H9 (cell line): ENCODE results near the gene INSRR. TPM values are rescaled to one million over a fixed set of nuclear protein-coding genes. Genes with fewer than 3 reads are reported as not detected.

Experiments
- DNase-seq: peaks from one replicate; pipeline ENCODE4 v3.0.0-alpha.2; 2017
- H2AFZ ChIP-seq: one replicate; pipeline ENCODE4 v1.6.1; 2013; ENCODE audit warnings: mild to moderate bottlenecking, low read length, control low read depth, moderate library complexity
- H2AK5ac ChIP-seq: 2 replicates; pipeline ENCODE4 v1.6.1; 2013; ENCODE audit warnings: low read length, control low read depth, mixed read lengths; ENCODE audit not compliant: insufficient read length
- H2BK120ac ChIP-seq: one replicate; pipeline ENCODE4 v1.6.1; 2013; ENCODE audit warnings: low read depth, mild to moderate bottlenecking, low read length, control low read depth, inconsistent platforms; ENCODE audit not compliant: poor library complexity, severe bottlenecking
- H2BK12ac ChIP-seq: 2 replicates; pipeline ENCODE4 v1.6.1; 2013; ENCODE audit warnings: low read length, control low read depth, mixed read lengths, low read depth; ENCODE audit not compliant: insufficient read length
- H2BK15ac ChIP-seq: 2 replicates; pipeline ENCODE4 v1.6.1; 2013; ENCODE audit warnings: low read depth, low read length, control low read depth
- H2BK20ac ChIP-seq: one replicate; pipeline ENCODE4 v1.6.1; 2013; ENCODE audit warnings: low read depth, mild to moderate bottlenecking, low read length, control low read depth, inconsistent platforms; ENCODE audit not compliant: poor library complexity, severe bottlenecking
- H2BK5ac ChIP-seq: 2 replicates; pipeline ENCODE4 v1.6.1; 2013; ENCODE audit warnings: low read length, control low read depth, mixed read lengths; ENCODE audit not compliant: insufficient read length
- H3K14ac ChIP-seq: 2 replicates; pipeline ENCODE4 v1.6.1; 2013; ENCODE audit warnings: low read length, control low read depth; ENCODE audit not compliant: insufficient read depth
- H3K18ac ChIP-seq: 2 replicates; pipeline ENCODE4 v1.6.1; 2013; ENCODE audit warnings: low read depth, mild to moderate bottlenecking, mixed read lengths, low read length, control low read depth; ENCODE audit not compliant: insufficient read length
- H3K23ac ChIP-seq: 2 replicates; pipeline ENCODE4 v1.6.1; 2013; ENCODE audit warnings: low read length, control low read depth, mixed read lengths, low read depth; ENCODE audit not compliant: insufficient read length
- H3K23me2 ChIP-seq: 2 replicates; pipeline ENCODE4 v1.6.1; 2013; ENCODE audit warnings: low read depth, mild to moderate bottlenecking, mixed read lengths, low read length, control low read depth; ENCODE audit not compliant: insufficient read length, poor library complexity, severe bottlenecking
- H3K27ac ChIP-seq: 2 replicates; pipeline ENCODE4 v1.5.1; 2013; ENCODE audit warnings: low read length, control low read depth, mixed read lengths, low read depth; ENCODE audit not compliant: insufficient read length
- H3K27me3 ChIP-seq: 2 replicates; pipeline ENCODE4 v1.6.1; 2013; ENCODE audit warnings: low read length, control low read depth, inconsistent platforms; ENCODE audit not compliant: insufficient read depth
- H3K4ac ChIP-seq: 2 replicates; pipeline ENCODE4 v1.6.1; 2013; ENCODE audit warnings: low read depth, mild to moderate bottlenecking, control low read depth, inconsistent platforms, low read length, moderate library complexity
- H3K4me1 ChIP-seq: 2 replicates; pipeline ENCODE4 v1.6.1; 2013; ENCODE audit warnings: low read length, control low read depth, inconsistent platforms; ENCODE audit not compliant: insufficient read depth
- H3K4me2 ChIP-seq: 2 replicates; pipeline ENCODE4 v1.6.1; 2013; ENCODE audit warnings: low read length, control low read depth, mixed read lengths; ENCODE audit not compliant: insufficient read length, insufficient read depth
- H3K56ac ChIP-seq: 2 replicates; pipeline ENCODE4 v1.6.1; 2013; ENCODE audit warnings: low read depth, mild to moderate bottlenecking, mixed read lengths, low read length, control low read depth; ENCODE audit not compliant: insufficient read length
- H3K79me1 ChIP-seq: 2 replicates; pipeline ENCODE4 v1.6.1; 2013; ENCODE audit warnings: low read depth, mild to moderate bottlenecking, moderate library complexity, low read length, control low read depth, inconsistent platforms; ENCODE audit not compliant: insufficient read depth, poor library complexity, severe bottlenecking
- H3K79me2 ChIP-seq: 2 replicates; pipeline ENCODE4 v1.6.1; 2013; ENCODE audit warnings: low read length, control low read depth, inconsistent platforms; ENCODE audit not compliant: insufficient read depth
- H3K9ac ChIP-seq: 2 replicates; pipeline ENCODE4 v1.6.1; 2013; ENCODE audit warnings: low read length, control low read depth, mixed read lengths; ENCODE audit not compliant: insufficient read length; ENCODE audit errors: extremely low read depth
- H3K9me3 ChIP-seq: one replicate; pipeline ENCODE4 v1.6.1; 2013; ENCODE audit warnings: low read depth, low read length, inconsistent platforms; ENCODE audit not compliant: control insufficient read depth
- H3T11ph ChIP-seq: one replicate; pipeline ENCODE4 v1.6.1; 2013; ENCODE audit warnings: mild to moderate bottlenecking, low read length, control low read depth, inconsistent platforms
- H4K20me1 ChIP-seq: one replicate; pipeline ENCODE4 v1.6.1; 2013; ENCODE audit not compliant: control insufficient read depth, insufficient read length, insufficient read depth
- H4K5ac ChIP-seq: 2 replicates; pipeline ENCODE4 v1.6.1; 2013; ENCODE audit warnings: low read depth, mild to moderate bottlenecking, mixed read lengths, low read length, control low read depth; ENCODE audit not compliant: insufficient read length
- H4K8ac ChIP-seq: replicated peaks from 2 replicates; pipeline ENCODE4 v1.6.1; 2013; ENCODE audit warnings: low read length, control low read depth, mixed read lengths, low read depth; ENCODE audit not compliant: insufficient read length
- H4K91ac ChIP-seq: 2 replicates; pipeline ENCODE4 v1.6.1; 2013; ENCODE audit warnings: low read depth, mild to moderate bottlenecking, moderate library complexity, mixed read lengths, low read length, control low read depth; ENCODE audit not compliant: insufficient read length
- H3K27ac Mint-ChIP-seq, 3 experiments: 2 replicates in 2 of 3; 3 replicates in 1 of 3; pipeline ENCODE4 v1.8.0; 2020 to 2021; ENCODE audit warnings: mixed read lengths in 3 of 3, mild to moderate bottlenecking in 1 of 3, moderate library complexity in 1 of 3
- H3K27me3 Mint-ChIP-seq: 2 replicates; pipeline ENCODE4 v1.8.0; 2021; ENCODE audit warnings: low read depth, mild to moderate bottlenecking, moderate library complexity, mixed read lengths
- H3K36me3 Mint-ChIP-seq, 3 experiments: 2 replicates in 2 of 3; 3 replicates in 1 of 3; pipeline ENCODE4 v1.8.0; 2020 to 2021; ENCODE audit warnings: low read depth in 3 of 3, mixed read lengths in 3 of 3; ENCODE audit not compliant: insufficient read depth in 1 of 3
- H3K4me1 Mint-ChIP-seq, 2 experiments: 2 replicates each; pipeline ENCODE4 v1.8.0; 2020; ENCODE audit warnings: mixed read lengths in 2 of 2
- H3K4me3 Mint-ChIP-seq, 2 experiments: 2 replicates in 1 of 2; 3 replicates in 1 of 2; pipeline ENCODE4 v1.8.0; 2020 to 2021; ENCODE audit warnings: mild to moderate bottlenecking in 2 of 2, mixed read lengths in 2 of 2, moderate library complexity in 1 of 2
- H3K9me3 Mint-ChIP-seq, 2 experiments: 2 replicates in 1 of 2; 3 replicates in 1 of 2; pipeline ENCODE4 v1.8.0; 2020; ENCODE audit warnings: mild to moderate bottlenecking in 2 of 2, mixed read lengths in 2 of 2, moderate library complexity in 1 of 2
- WGBS: extraction: QIAGEN DNeasy Blood & Tissue Kit; methylation state at CpG from one replicate; pipeline ENCODE4 v1.1.7; 2013; ENCODE audit warnings: missing lambda C conversion rate, low lambda C conversion rate, mixed read lengths; ENCODE audit not compliant: insufficient read length; ENCODE audit errors: extremely low coverage; 5-methylcytosine and 5-hydroxymethylcytosine counted together
- total RNA-seq: library from RNA; stranded (reverse); gene quantifications from 2 replicates; pipeline ENCODE4 v1.2.1, GENCODE V29; 2021
- TF ChIP-seq, protein P1 (sequence below): fragments of 200-600 bp; sonication (generic); conservative IDR thresholded peaks from 3 replicates; pipeline ENCODE4 v1.8.0; 2021; ENCODE audit warnings: antibody characterized with exemption, mild to moderate bottlenecking

The INSRR gene
- total RNA-seq, 1 experiment from 2014 or later: not detected

DNA sequence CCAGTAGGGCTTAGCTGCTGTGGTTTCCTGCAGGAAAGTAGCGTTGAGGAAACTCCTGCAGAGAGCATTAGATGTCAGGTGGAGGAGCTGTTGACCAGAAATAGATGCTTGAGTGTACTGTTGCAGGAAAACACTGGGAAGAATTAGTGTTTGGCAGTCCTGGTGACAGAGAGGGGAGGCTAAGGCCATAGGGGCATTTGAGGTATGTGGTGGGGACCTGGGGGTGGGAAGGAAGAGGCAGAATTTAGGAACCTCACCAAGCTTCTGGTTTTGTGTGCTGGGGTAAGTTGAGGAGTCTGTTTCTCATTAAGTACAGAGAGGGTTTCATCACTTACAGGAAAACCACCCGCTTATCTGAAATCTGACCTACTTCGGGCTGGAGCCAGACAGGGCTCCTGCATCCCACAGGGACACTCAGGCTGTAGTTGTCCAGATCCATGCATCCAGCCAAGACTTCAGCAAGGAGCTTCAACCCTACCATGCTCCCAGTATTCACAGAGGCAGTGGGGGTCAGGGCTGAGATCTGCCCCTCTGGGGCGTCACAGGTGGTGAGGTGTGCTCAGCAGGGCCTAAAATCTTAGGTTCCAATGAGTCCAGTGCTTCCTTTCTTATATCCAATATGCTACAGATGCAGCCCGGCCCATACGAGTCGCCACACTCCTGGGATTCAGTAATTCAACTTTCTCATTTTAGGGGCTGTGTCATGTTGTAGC lies 57.4 kb downstream of the INSRR start:
- Histone ChIP-seq H4K8ac (no peak overlapping the region), H2BK5ac (no peak overlapping the region), H4K5ac (no peak overlapping the region), H3K79me1 (no peaks in the 10 kb centered on the region), H3K9ac (no peak overlapping the region), H3K14ac (no peak overlapping the region), H3T11ph (no peak overlapping the region), H3K56ac (no peak overlapping the region), H3K27me3 (no peaks in the 10 kb centered on the region), H2BK20ac (no peak overlapping the region), H3K9me3 (no peaks in the 10 kb centered on the region), H3K27ac (no peak overlapping the region), H2BK120ac (no peak overlapping the region), H4K20me1 (no peaks in the 10 kb centered on the region), H2BK15ac (no peak overlapping the region), H3K4me1 (no peaks in the 10 kb centered on the region), H3K23me2 (no peaks in the 10 kb centered on the region), H3K4me2 (no peak overlapping the region), H3K4ac (no peak overlapping the region), H4K91ac (no peak overlapping the region), H2AK5ac (no peak overlapping the region), H3K18ac (no peak overlapping the region), H3K23ac (no peak overlapping the region), H2BK12ac (no peak overlapping the region), H2AFZ (no peak overlapping the region), H3K79me2 (no peaks in the 10 kb centered on the region)
- no peak overlapping the region for H3K27ac Mint-ChIP-seq
- TF ChIP-seq, protein P1, sequence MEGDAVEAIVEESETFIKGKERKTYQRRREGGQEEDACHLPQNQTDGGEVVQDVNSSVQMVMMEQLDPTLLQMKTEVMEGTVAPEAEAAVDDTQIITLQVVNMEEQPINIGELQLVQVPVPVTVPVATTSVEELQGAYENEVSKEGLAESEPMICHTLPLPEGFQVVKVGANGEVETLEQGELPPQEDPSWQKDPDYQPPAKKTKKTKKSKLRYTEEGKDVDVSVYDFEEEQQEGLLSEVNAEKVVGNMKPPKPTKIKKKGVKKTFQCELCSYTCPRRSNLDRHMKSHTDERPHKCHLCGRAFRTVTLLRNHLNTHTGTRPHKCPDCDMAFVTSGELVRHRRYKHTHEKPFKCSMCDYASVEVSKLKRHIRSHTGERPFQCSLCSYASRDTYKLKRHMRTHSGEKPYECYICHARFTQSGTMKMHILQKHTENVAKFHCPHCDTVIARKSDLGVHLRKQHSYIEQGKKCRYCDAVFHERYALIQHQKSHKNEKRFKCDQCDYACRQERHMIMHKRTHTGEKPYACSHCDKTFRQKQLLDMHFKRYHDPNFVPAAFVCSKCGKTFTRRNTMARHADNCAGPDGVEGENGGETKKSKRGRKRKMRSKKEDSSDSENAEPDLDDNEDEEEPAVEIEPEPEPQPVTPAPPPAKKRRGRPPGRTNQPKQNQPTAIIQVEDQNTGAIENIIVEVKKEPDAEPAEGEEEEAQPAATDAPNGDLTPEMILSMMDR: no peak
- peaks cover 16 to 50% (median 29%) of the 10 kb centered on the region in 3 experiments; a peak in 6 of 7 replicates for H3K36me3 Mint-ChIP-seq
- no peak for DNase-seq
- H3K9me3 Mint-ChIP-seq: no peaks in the 10 kb centered on the region
- WGBS: no CpG with 5 or more reads among the region's 7 CpGs
- no peak overlapping the region for H3K4me3 Mint-ChIP-seq
- peaks cover 0 to 9% of the 10 kb centered on the region in 2 experiments; a peak in 2 of 4 replicates for H3K4me1 Mint-ChIP-seq
- no peaks in the 10 kb centered on the region; the same call in 1 of the 2 replicates for H3K27me3 Mint-ChIP-seq
